Pancreas (tissue), 10 donors: Measurements from ENCODE around the gene PTPRD. TPM values are rescaled to one million over a fixed set of nuclear protein-coding genes. Genes with fewer than 3 reads are reported as not detected.

Experiments used
- ATAC-seq, 4 donors: fragments of 200-7000 bp; cut with Tn5 transposase; one replicate each; pipeline versions ENCODE4 v1.8.0 to v1.9.1; 2020; ENCODE audit warnings: mild to moderate bottlenecking in 4 of 4, moderate library complexity in 4 of 4
- DNase-seq, 6 donors: peaks; one replicate each; pipeline ENCODE4 v3.0.0-alpha.2; 2020
- FAIRE-seq: peaks from 2 replicates; lab custom pipeline; 2012; peaks lifted over from hg19 to GRCh38; lab: Jason Lieb, UNC
- H3K27ac ChIP-seq, 4 donors: fragments of 200-600 bp; sonication (generic); 1 replicate in 3 of 4; 2 replicates in 1 of 4; pipeline versions ENCODE4 v1.5.0 to v1.8.0; 2020
- H3K27me3 ChIP-seq, 4 donors: fragments of 200-600 bp; one replicate each; pipeline ENCODE4 v1.8.0; 2021
- H3K36me3 ChIP-seq, 3 donors: fragments of 200-600 bp; sonication (generic) in 1 of 3; one replicate each; pipeline versions ENCODE4 v1.5.0 to v1.8.0; 2020 to 2021
- H3K4me1 ChIP-seq, 3 donors: fragments of 200-600 bp; one replicate each; pipeline ENCODE4 v1.8.0; 2021
- H3K4me3 ChIP-seq, 4 donors: fragments of 200-600 bp; sonication (generic) in 2 of 4; one replicate each; pipeline versions ENCODE4 v1.5.0 to v1.8.0; 2020 to 2021
- H3K9me3 ChIP-seq, 4 donors: fragments of 200-600 bp; one replicate each; pipeline ENCODE4 v1.8.0; 2021
- WGBS, 2 donors: extraction: QIAGEN DNeasy Blood & Tissue Kit; methylation state at CpG; one replicate each; pipeline ENCODE4 v1.1.7; 2013; 5-methylcytosine and 5-hydroxymethylcytosine counted together
- intact Hi-C, 3 donors: fragments of 100-400 bp; cut with DNase I; formaldehyde crosslinking; loops; one replicate each; pipeline versions ENCODE4 v1.11.1 to v1.14.2; 2022
- polyA plus RNA-seq, 2 donors: library from polyadenylated mRNA; stranded (reverse); fragments of 200-250 nt; gene quantifications; one replicate each; pipeline ENCODE4 v1.2.3, GENCODE V29; 2013
- total RNA-seq, 6 donors: library from RNA; stranded (reverse); fragmentation: NEBNext Ultra II Directional in 4 of 6; extraction: Animal tissue kit (Norgen Biotek cat#: 25700) in 4 of 6; gene quantifications; one replicate each; pipeline versions ENCODE4 v1.2.1 to v1.2.4, GENCODE V29; 2021 to 2023
- TF ChIP-seq, protein P1 (sequence below), 4 donors: fragments of 200-600 bp; sonication (generic) in 3 of 4; IDR thresholded peaks; one replicate each; pipeline versions ENCODE4 v1.5.0 to v1.8.0; 2021; ENCODE audit warnings: antibody characterized with exemption in 4 of 4
- donor health status: healthy with polysubstance abuse.
- donor health status: DM: no; HTN: no; CAD: no; lungs with moderate emphysema.
- donor health status: DM: no; HTN: no; CAD: no.
- donor health status: control.
- donor health status: control.
- donor health status: Bipolar disorder and iron deficiency.
- donor health status: DM: yes; HTN: yes; CAD: no.
- donor health status: DM: no; HTN: no; CAD: no.
- donor health status: DM: no; HTN: no; CAD: no.
- donor health status: DM: yes; HTN: yes; CAD: no.

PTPRD gene
- total and polyA plus RNA-seq, 8 donors: 2.1 to 21.7 (median 5.1) TPM

DNA sequence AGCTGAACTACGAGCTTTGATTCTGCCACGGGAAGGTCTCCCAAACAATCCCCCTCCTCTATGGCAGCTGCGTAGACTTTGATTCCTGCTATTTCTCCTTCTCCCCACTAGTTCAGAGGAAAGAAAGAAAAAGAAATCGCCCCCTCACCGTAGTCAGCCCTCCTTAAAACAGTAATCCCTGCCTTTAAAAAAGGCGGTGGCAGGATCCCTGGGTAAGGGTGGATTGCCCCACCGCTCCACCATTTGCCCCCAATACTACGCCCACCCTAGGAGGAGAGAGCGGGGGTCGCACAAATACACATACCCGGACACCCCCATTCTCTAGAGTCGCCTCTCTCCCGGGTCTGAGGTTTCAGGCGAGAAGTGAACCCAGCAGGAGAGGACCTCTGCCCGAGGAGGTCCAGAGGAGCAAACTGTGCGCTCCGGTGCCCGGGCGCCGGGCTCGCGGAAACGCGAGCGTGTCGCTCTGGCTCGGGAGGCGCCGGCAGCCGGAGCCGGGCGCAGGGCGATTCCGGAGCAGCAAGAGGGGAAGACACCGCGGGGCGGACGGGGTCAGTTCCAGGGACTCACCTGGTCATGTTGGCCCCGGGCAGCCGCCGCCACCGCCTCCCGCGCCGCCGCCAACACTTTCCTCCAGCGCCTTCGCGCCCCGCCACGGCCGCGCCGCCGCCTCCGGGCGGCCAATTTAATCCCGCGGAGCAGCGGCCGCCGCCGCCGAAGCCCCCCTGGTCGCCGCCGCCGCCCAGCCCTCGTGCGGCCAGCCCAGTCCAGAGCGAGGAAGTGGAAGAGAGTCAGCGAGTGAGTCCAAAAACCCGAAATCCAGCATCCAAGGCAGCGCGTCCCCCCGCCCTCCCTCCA is 1755.5 kb downstream of the PTPRD start:
- Histone ChIP-seq H3K36me3 (no peaks in the 10 kb centered on the region), H3K9me3 (no peaks in the 10 kb centered on the region), H3K27me3 (peaks cover 0 to 19% (median 5%) of the 10 kb centered on the region in 4 donors), H3K4me3 (peak overlapping the region; percentile 29 to 60 (median 50)), H3K4me1 (peaks cover 0 to 5% (median 5%) of the 10 kb centered on the region in 3 donors), H3K27ac (no peak overlapping the region)
- peak in 4 of 6 donors; percentile 13 to 75 (median 52) for DNase-seq
- intact Hi-C loops: no loop called here
- WGBS, 2 donors: 1% methylated on average over 40 to 76 of the region's 76 CpGs
- TF ChIP-seq, protein P1, sequence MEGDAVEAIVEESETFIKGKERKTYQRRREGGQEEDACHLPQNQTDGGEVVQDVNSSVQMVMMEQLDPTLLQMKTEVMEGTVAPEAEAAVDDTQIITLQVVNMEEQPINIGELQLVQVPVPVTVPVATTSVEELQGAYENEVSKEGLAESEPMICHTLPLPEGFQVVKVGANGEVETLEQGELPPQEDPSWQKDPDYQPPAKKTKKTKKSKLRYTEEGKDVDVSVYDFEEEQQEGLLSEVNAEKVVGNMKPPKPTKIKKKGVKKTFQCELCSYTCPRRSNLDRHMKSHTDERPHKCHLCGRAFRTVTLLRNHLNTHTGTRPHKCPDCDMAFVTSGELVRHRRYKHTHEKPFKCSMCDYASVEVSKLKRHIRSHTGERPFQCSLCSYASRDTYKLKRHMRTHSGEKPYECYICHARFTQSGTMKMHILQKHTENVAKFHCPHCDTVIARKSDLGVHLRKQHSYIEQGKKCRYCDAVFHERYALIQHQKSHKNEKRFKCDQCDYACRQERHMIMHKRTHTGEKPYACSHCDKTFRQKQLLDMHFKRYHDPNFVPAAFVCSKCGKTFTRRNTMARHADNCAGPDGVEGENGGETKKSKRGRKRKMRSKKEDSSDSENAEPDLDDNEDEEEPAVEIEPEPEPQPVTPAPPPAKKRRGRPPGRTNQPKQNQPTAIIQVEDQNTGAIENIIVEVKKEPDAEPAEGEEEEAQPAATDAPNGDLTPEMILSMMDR (IDR thresholded peaks at IDR 0.05): no peak
- peak; percentile 43 to 74 (median 60) for ATAC-seq
- FAIRE-seq: no peak

DNA sequence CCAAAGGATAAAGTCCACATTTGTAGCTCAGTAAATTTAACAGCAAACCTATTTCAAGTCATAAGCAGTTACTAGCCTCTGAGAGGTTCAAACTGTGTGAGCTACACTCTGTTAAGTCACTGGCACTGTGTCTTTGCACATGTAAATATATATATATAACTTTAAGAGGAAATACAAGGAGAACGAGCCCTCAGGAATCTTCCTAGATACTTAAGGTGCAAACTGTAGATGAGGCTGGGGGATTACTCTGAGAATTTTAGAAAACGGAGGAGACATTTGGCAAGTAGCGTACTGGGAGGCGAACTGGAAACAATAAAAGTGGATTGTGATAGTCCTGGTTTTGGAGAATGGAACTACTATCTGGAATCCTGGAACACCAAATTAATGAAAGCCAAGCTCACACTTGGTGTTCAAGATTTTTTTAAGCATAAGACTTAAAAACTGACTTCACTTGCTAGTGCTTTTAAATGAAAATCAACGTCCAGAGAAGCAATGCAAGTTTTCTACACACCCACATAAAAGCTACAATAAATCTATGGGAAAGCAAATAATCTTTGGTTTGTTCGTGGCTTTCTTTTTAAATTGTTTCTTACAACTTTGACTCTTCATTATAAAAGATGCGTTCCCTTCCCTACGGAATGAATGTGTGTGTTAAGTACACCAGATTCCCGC is 1756.3 kb downstream of the PTPRD start:
- FAIRE-seq (no peak), DNase-seq (no peak), ATAC-seq (no peak)
- peak overlapping the region in 3 of 4 donors; percentile 49 to 60 (median 50) for H3K4me3 ChIP-seq
- H3K36me3 ChIP-seq: no peaks in the 10 kb centered on the region
- intact Hi-C loops: no loop called here
- peaks cover 0 to 19% (median 5%) of the 10 kb centered on the region in 4 donors for H3K27me3 ChIP-seq
- TF ChIP-seq, protein P1 (IDR thresholded peaks at IDR 0.05): no peak
- no peaks in the 10 kb centered on the region for H3K9me3 ChIP-seq
- no peak overlapping the region for H3K27ac ChIP-seq
- peaks cover 0 to 5% (median 5%) of the 10 kb centered on the region in 3 donors for H3K4me1 ChIP-seq
- 21 to 27% methylated on average over 9 of the region's 9 CpGs for WGBS, 2 donors

- Histone ChIP-seq H3K9me3 (no peaks in the 10 kb centered on the region), H3K4me3 (no peak overlapping the region), H3K36me3 (no peaks in the 10 kb centered on the region), H3K27me3 (peaks cover 0 to 19% (median 5%) of the 10 kb centered on the region in 4 donors), H3K4me1 (peaks cover 0 to 5% (median 5%) of the 10 kb centered on the region in 3 donors), H3K27ac (no peak overlapping the region)
- DNase-seq (no peak), FAIRE-seq (no peak), ATAC-seq (no peak)
- 53 to 59% methylated on average over 1 of the region's 1 CpG for WGBS, 2 donors
- TF ChIP-seq, protein P1 (IDR thresholded peaks at IDR 0.05): no peak
- intact Hi-C loops: no loop called here
These were observed 1757.8 kb downstream of the PTPRD start for GRCh38 chr9:8855046-8855445.

- H3K9me3 ChIP-seq: no peaks in the 10 kb centered on the region
- WGBS, 2 donors: 61 to 63% methylated on average over 4 of the region's 4 CpGs
- no peaks in the 10 kb centered on the region for H3K36me3 ChIP-seq
- no peak for DNase-seq
- H3K4me1 ChIP-seq: peaks cover 0 to 5% (median 4%) of the 10 kb centered on the region in 3 donors
- TF ChIP-seq, protein P1 (IDR thresholded peaks at IDR 0.05): no peak
- intact Hi-C loops: no loop called here
- H3K27me3 ChIP-seq: peaks cover 0 to 19% (median 5%) of the 10 kb centered on the region in 4 donors
- FAIRE-seq: no peak
- H3K4me3 ChIP-seq: no peak overlapping the region
- no peak overlapping the region for H3K27ac ChIP-seq
- ATAC-seq: no peak
These were observed 1760.4 kb downstream of the PTPRD start for GRCh38 chr9:8852301-8852864.
